Transverse colon (tissue), 3 donors: ENCODE data around the gene TNNI3K.

Experiments
- CTCF ChIP-seq, 5 experiments: fragments of 200-600 bp in 3 of 5; fragments of 450-650 bp in 2 of 5; sonication (generic) in 3 of 5; IDR thresholded peaks; 1 replicate in 2 of 5; 2 replicates in 3 of 5; pipeline ENCODE4 v1.5.1; 2016 to 2017; ENCODE audit warnings: antibody characterized with exemption in 5 of 5, inconsistent platforms in 3 of 5, mild to moderate bottlenecking in 2 of 5, moderate library complexity in 1 of 5
- POLR2A ChIP-seq: fragments of 450-650 bp; IDR thresholded peaks from one replicate; pipeline ENCODE4 v1.6.1; 2016; ENCODE audit warnings: antibody characterized with exemption, mild to moderate bottlenecking, moderate library complexity

GRCh38 chr1:74419611-74420010 is 184.4 kb downstream of the TNNI3K start:
- TF ChIP-seq POLR2A (no peak), CTCF (IDR thresholded peaks at IDR 0.05) (no peak)
